NCI-H748 treated with DMSO at 0.1 percent for 48 hours (cell line): Measurements from ENCODE around the gene HOXD3.
A peak's percentile ranks its signal among the peaks of the same experiment; 100 is the strongest.

Experiments used
- DNase-seq: peaks from one replicate; lab custom pipeline; 2025; lab: John Stamatoyannopoulos, UW

HOXD3 gene

GRCh38 chr2:176132205-176133171, 24.6 kb upstream of the HOXD3 start:
- peak; percentile 52 for DNase-seq

- DNase-seq, result no peak
Measured at GRCh38 chr2:176133389-176133788, 23.7 kb upstream of the HOXD3 start.

DNA sequence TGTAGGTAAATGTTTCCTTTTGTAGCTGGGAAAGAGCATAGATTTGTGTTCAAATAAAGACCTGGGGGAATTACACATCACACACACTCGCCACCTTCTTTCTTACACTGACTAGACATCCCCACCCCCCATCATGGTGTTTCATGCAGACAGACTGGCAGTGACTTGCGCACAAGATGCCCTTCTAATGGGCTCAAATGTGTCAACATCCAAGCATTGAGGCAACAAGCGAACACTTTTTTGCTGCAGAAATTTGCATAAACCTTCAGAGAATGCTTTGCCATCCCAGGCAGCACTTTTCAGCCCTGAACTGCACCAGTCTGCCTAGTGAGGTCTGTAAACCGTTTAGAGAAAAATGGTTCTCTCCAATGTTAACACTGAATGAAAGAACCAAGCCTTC, 23.1 kb upstream of the HOXD3 start:
- no peak for DNase-seq

DNA sequence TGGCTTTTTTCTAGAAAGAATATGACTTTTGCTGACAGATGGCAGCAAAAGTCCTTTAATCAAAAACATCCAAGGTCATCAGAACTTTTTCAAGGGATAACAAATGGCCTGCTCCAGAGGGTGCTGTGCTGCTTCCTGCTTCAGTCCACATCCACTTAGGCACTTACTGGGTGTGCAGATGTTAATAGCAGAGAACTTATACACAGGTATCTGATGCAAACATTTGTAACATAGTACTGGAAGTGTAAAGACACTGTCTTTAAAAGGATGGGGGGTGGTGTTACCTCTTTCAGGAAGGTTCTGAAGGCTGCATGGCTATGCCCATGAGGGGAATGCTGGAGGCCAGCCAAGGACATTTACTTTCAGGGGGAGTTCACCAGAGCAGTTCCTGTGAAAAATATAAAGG, 22.1 kb upstream of the HOXD3 start:
- peak; percentile 57 for DNase-seq

- peak; percentile 57 for DNase-seq
Measured at GRCh38 chr2:176136374-176137251, 20.5 kb upstream of the HOXD3 start.

DNA sequence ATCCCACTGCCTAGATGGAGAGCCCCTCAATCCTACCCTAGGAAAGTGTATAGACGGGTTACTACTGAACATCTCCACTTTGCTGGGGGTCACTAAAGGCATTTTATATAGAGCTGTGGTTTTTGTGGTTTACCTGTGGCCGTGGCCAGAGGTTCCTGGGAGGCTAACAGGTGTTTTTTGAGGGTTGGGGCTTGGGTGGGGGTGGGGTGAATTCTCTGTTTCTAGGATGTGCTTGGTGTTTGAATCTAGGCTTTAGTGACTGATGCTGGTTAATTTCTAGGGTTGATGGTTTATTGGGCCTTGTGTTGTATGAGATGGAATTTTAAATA, 19.9 kb upstream of the HOXD3 start:
- DNase-seq, result peak; percentile 62

- no peak for DNase-seq
Measured at GRCh38 chr2:176137906-176138305, 19.2 kb upstream of the HOXD3 start.

DNA sequence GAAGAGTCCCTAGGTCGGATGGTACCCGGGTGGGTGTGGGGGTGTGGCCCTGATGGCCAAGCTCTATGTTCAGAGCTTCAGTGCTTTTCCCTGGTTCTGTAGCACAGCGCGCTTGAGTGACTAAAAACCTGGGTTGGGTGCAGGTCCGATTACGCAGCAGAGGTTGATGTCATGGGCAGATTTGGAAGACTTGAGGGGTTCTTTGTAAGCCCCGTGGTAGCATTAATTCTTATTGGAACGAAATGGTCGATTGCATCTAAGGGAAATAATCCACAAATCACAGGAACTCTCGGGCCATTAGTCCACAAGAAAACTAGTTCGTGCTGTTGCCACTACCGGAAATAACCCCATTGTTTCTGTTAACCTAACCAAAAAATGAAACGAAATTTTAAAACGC, 18.6 kb upstream of the HOXD3 start:
- peak; percentile 25 for DNase-seq

DNA sequence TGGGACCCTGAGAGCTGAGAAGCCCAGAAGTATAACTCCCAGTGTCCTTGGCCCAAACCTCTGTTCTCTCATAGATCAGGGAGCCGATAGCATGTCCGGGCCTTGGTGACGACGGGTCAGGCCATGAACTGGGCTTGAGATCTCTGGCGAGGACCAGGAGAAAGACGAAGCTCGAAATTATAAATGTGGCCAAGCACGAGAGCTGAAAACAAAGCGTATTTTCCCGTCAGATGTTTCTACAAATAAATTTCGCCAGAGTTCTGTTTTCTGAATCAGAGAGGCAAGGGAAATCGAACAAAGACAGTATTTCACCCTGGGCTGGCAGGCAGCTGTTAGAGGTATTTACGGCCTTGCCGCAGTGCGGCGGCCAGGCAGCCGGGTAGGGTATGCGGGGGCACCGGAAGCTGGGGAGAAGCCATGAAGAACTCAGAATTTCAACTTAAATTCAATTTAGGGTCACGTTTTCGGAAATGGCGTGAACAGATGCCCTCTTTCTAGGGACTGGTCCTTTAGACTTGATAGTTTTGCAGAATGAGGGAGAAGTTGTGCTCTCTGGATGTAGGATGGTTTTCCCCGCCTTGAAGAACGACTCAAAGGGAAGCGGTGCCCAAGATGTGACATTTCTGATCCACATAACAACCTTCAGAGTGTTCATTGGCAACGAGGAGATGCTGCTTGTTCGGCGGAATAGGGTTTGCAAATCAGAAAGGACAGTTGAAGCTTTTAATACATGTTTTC, 18.0 kb upstream of the HOXD3 start:
- no peak for DNase-seq

DNA sequence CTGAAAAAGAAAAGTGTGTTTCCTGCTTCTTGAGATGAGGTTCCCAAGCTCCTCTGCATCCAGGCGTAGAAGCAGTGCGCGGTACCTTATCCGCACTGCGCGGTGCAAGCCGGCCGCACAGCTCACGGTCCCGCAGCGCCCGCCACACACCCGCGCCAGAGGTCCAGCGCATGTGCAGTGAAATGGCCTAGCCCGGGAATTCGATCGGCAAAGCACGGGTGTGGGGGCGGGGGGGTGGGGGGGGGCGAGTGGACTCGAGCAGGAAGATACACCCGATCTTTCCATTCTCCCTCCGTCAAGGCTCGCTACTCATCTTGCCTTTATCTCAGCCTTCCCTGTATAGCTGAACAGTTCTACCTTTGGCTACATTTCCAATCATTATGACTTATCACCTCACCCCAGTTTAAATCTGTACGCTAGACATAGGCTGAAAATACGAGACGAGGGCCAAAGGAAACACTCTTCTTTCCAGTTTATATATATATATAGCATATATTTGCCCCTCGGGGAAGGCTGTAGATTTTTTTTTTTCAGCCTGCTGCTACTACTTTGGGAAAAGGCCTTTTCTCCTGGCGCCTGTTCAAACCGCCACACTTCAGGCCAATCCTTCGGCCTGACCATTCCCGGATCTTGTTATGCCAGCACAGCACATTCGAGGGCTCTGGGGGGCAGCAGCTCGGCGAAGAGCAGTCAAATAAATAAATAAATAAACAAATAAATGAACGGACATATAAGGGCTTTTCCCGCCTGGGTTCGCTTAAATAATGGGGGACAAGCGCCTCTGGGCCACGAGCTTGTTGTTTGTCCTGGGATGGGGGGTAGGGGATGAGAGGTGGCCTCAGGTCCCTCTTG, 17.2 kb upstream of the HOXD3 start:
- no peak for DNase-seq

DNA sequence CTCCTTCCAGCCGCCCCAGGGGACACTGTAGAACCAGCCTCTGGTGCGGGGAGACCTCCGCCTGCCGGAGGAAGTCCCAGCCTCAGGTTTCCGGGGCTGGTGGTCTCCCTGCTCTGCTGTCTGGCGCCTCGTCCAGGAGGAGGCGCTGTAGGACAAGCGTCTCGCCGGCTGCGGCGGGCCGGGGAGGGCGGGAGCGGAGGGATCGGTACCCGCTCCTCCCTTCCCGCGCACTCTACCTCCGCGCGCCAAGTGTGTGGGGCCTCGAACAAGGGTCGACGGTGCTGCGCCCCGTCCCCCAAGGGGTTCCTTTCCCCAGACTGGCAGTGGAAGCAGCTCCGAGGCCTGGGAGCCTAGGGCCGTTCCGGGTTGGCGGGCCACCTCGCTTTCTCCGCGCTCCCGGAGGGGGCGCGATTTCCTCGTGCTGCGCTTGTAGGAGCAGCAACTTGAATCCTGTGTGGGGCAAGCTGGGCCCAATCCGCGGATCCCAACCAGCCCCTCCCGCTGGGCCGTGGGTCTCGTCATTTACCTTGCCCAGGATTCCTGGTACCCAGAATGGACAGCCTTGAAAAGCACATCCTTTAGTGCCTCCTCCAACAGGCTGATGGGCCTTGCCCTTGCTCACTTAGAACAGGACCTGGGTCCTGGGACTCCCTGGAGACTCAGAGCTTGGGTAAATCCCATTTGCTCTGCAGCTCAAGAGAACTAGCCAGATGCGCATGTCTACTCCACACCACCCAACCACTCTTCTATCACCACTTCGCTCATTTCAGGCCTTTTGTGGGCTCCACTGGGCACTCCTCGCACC, 16.4 kb upstream of the HOXD3 start:
- DNase-seq, result no peak

GRCh38 chr2:176142281-176142680, 14.8 kb upstream of the HOXD3 start:
- no peak for DNase-seq

- no peak for DNase-seq
Measured at GRCh38 chr2:176145085-176145969, 11.8 kb upstream of the HOXD3 start.

GRCh38 chr2:176146101-176146500, 11.0 kb upstream of the HOXD3 start:
- DNase-seq, result no peak

- no peak for DNase-seq
Measured at GRCh38 chr2:176146645-176147044, 10.5 kb upstream of the HOXD3 start.

DNA sequence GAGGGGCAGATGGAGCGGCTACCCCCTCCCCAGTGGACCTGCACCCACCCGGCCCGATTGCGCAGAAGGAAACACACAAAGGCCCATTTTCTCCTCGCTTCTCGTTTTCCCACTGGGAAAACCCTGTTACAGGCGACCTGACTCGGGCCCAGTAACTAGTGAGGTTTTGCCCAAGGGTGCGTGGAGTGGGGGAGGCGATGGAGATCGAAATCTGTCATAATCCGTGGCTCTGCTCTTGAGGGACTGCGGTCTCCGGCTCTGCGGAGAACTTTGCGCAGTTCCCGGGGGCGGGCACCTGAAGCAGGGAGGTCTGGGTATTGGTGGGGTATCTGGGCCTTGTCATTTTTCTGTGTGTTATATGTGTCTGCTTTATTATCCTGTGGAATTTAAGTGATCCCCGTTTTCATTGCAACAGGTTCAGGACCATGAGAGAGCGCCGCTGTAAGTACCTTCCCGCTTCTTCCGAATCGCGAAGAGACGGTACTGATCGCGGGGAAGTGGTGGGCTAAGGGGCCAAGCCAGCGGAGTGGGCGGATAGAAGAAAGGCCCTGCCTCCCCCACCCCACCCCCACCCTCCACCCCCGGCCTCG, 9.8 kb upstream of the HOXD3 start:
- no peak for DNase-seq

DNA sequence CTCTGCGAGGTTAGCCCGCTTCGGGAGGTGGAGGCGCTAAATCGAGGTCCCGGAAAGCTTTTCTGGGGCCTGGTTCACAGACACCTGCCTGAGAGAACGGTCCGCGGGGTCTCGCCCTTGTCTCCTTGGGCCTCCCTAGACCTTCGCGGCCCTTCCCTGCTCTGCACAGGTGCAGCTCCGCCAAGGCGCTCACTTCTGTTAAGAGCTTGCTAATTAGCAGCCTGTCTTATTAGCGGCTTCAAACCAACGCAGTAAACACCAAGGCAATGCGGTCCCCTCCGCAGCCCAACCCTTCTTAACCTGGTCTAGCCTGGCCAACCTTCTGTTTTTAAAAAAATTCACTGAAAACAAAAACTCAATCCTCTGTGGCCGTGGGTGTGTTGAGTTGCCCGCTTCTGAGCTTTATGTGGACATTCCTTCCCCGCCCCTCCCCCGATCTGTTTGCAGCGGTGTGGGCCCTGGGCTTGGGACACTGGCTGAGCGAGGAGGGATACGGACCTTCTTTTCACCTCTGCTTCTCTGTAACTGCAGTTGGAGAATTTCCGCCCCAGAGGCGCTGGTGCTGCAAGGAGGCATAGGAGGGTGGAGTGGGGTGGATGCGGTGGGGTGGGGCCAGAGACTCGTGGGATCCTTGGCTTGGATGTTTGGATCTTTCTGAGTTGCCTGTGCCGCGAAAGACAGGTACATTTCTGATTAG, 9.2 kb upstream of the HOXD3 start:
- no peak for DNase-seq

DNA sequence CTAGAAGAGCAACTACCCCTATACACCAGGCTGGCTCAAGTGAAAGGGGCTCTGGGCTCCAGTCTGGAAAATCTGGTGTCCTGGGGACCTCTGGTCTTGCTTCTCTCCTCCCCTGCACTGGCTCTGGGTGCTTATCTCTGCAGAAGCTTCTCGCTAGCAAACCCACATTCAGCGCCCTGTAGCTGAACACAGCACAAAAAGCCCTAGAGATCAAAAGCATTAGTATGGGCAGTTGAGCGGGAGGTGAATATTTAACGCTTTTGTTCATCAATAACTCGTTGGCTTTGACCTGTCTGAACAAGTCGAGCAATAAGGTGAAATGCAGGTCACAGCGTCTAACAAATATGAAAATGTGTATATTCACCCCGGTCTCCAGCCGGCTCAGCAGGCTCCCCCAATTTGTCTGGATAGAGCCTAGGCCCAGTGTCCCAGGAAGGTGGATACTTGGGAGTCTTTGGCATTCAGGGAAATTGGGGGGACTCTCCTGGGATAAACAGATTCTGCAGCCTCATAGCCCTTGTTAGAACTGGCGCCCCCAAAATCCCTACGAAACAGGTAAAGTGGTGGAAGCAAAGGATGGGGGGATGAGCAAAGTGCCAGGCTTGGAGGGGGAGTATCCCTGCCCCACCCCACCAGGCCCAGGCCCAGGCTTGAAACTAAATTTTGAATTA, 8.2 kb upstream of the HOXD3 start:
- DNase-seq, result no peak
